HepG2 (cell line): Measurements from ENCODE around the gene MTHFD1L. TPM values are rescaled to one million over a fixed set of nuclear protein-coding genes. Genes with fewer than 3 reads are reported as not detected.

ENCODE experiments used
- ATAC-seq: fragments of 200-7000 bp; cut with Tn5 transposase; 3 replicates; pipeline ENCODE4 v1.9.1; 2020; ENCODE audit warnings: mild to moderate bottlenecking, moderate library complexity
- BruUV-seq: library from RNA; stranded (reverse); fragments of 400-500 nt; replicated peaks from 2 replicates; lab custom pipeline; 2021; lab: Mats Ljungman, UMichigan
- CTCF ChIA-PET: fragments of 300-600 bp; formaldehyde crosslinking; extraction: SDS; loops from one replicate; lab custom pipeline; 2021; ENCODE audit warnings: low total read pairs, inconsistent platforms, low intra/inter-chr PET ratio; lab: Yijun Ruan, JAX
- POLR2A ChIA-PET: fragments of 350-600 bp; sonication (Branson Sonifier 250); formaldehyde crosslinking; loops from one replicate; lab custom pipeline; 2020; ENCODE audit warnings: antibody characterized with exemption, inconsistent platforms; lab: Yijun Ruan, JAX
- DNase-seq: peaks from one replicate; pipeline ENCODE4 v3.0.0-alpha.2; 2015; ENCODE audit warnings: low spot score
- FAIRE-seq: peaks from 3 replicates; lab custom pipeline; 2011; peaks lifted over from hg19 to GRCh38; lab: Jason Lieb, UNC
- H2AFZ ChIP-seq: one replicate; pipeline ENCODE4 v1.6.1; 2011; ENCODE audit warnings: low read length, inconsistent platforms
- H3K27ac ChIP-seq: fragments of 300-600 bp; 3 replicates; pipeline ENCODE4 v1.8.0; 2011; ENCODE audit warnings: mixed run types, mild to moderate bottlenecking, mixed read lengths, low read length, inconsistent platforms; ENCODE audit not compliant: insufficient read depth; ENCODE audit errors: extremely low read length
- H3K27me3 ChIP-seq, 2 experiments: fragments of 200-600 bp in 1 of 2; 2 replicates in 1 of 2; 3 replicates in 1 of 2; pipeline versions ENCODE4 v1.6.0 to v1.8.0; 2011; ENCODE audit warnings: low read length in 2 of 2, mild to moderate bottlenecking in 2 of 2, moderate library complexity in 2 of 2, inconsistent platforms in 1 of 2; ENCODE audit not compliant: insufficient read depth in 2 of 2, control insufficient read depth in 1 of 2
- H3K36me3 ChIP-seq, 2 experiments: fragments of 200-600 bp in 1 of 2; replicated peaks in 1 of 2; 2 replicates in 1 of 2; 3 replicates in 1 of 2; pipeline versions ENCODE4 v1.5.1 to v1.8.0; 2011; ENCODE audit warnings: low read length in 2 of 2, inconsistent platforms in 1 of 2; ENCODE audit not compliant: insufficient read depth in 2 of 2, control insufficient read depth in 1 of 2
- H3K4me1 ChIP-seq: 2 replicates; pipeline ENCODE4 v1.5.1; 2012; ENCODE audit warnings: low read length, inconsistent platforms; ENCODE audit not compliant: insufficient read depth
- H3K4me2 ChIP-seq: 2 replicates; pipeline ENCODE4 v1.6.0; 2011; ENCODE audit warnings: low read depth, low read length, inconsistent platforms
- H3K4me3 ChIP-seq, 3 experiments: fragments of 200-600 bp in 1 of 3; sonication (generic), shearing (Covaris generic) in 1 of 3; replicated peaks in 1 of 3; 2 replicates each; pipeline ENCODE4 v1.5.1; 2011 to 2016; ENCODE audit warnings: low read length in 3 of 3, inconsistent platforms in 2 of 3, low read depth in 2 of 3, mild to moderate bottlenecking in 2 of 3, control low read depth in 1 of 3, mixed read lengths in 1 of 3; ENCODE audit not compliant: insufficient read depth in 1 of 3
- H3K79me2 ChIP-seq: one replicate; pipeline ENCODE4 v1.6.1; 2011; ENCODE audit warnings: low read length, inconsistent platforms; ENCODE audit not compliant: insufficient read depth
- H3K9ac ChIP-seq: 2 replicates; pipeline ENCODE4 v1.6.0; 2011; ENCODE audit warnings: mild to moderate bottlenecking, low read depth, low read length, inconsistent platforms; ENCODE audit not compliant: insufficient read depth
- H3K9me3 ChIP-seq: 2 replicates; pipeline ENCODE4 v1.5.1; 2012; ENCODE audit warnings: mild to moderate bottlenecking, low read length
- H4K20me1 ChIP-seq: 2 replicates; pipeline ENCODE4 v1.6.0; 2011; ENCODE audit warnings: inconsistent platforms, mild to moderate bottlenecking, low read length, moderate library complexity; ENCODE audit not compliant: insufficient read depth
- FOXP1 ChIP-seq, 2 experiments: fragments of 450-650 bp in 1 of 2; IDR thresholded peaks; 2 replicates each; pipeline ENCODE4 v1.6.1; 2017 to 2018; ENCODE audit warnings: antibody characterized with exemption in 1 of 2
- KDM2A ChIP-seq: sonication (generic); formaldehyde crosslinking; IDR thresholded peaks from 2 replicates; pipeline ENCODE4 v1.4.0; 2020; ENCODE audit warnings: low read depth, missing genetic modification reagents, borderline replicate concordance
- RELA ChIP-seq: sonication (generic); formaldehyde crosslinking; IDR thresholded peaks from 2 replicates; pipeline ENCODE4 v1.4.0; 2020; ENCODE audit warnings: missing genetic modification reagents
- XRCC5 ChIP-seq: fragments of 200-400 bp; formaldehyde crosslinking; optimal IDR thresholded peaks from 2 replicates; pipeline ENCODE3; 2017; ENCODE audit warnings: mild to moderate bottlenecking, low read length
- ZFY ChIP-seq: sonication (generic); formaldehyde crosslinking; IDR thresholded peaks from 2 replicates; pipeline ENCODE4 v1.4.0; 2020; ENCODE audit warnings: missing genetic modification reagents
- ZNF331 ChIP-seq: sonication (generic); formaldehyde crosslinking; IDR thresholded peaks from 2 replicates; pipeline ENCODE4 v1.4.0; 2020; ENCODE audit warnings: missing genetic modification reagents
- ZNF670 ChIP-seq: sonication (generic); formaldehyde crosslinking; IDR thresholded peaks from 2 replicates; pipeline ENCODE4 v1.8.0; 2022; ENCODE audit warnings: mild to moderate bottlenecking, missing genetic modification reagents, borderline replicate concordance
- ZNF678 ChIP-seq: sonication (generic); formaldehyde crosslinking; IDR thresholded peaks from 2 replicates; pipeline ENCODE4 v1.4.0; 2020; ENCODE audit warnings: mild to moderate bottlenecking, missing genetic modification reagents
- ZNF768 ChIP-seq: sonication (generic); formaldehyde crosslinking; IDR thresholded peaks from 2 replicates; pipeline ENCODE4 v1.4.0; 2020; ENCODE audit warnings: missing genetic modification reagents
- WGBS: methylation state at CpG from one replicate; pipeline ENCODE4 v1.1.6; 2017; ENCODE audit warnings: low lambda C conversion rate; 5-methylcytosine and 5-hydroxymethylcytosine counted together
- in situ Hi-C: cut with HindIII; loops from 2 replicates; pipeline ENCODE4 v1.10.0; 2017; ENCODE audit warnings: low pct_unique_long_range_greater_than_20kb; ENCODE audit not compliant: extremely low pct_ligation_motif_present
- intact Hi-C: fragments of 100-400 bp; cut with micrococcal nuclease; formaldehyde crosslinking; loops from one replicate; pipeline ENCODE4 v1.10.0; 2022; ENCODE audit not compliant: unreplicated experiment
- polyA plus RNA-seq, 8 experiments: library from polyadenylated mRNA; depleted of rRNA in 3 of 8; stranded (reverse) in 7 of 8; unstranded in 1 of 8; fragments of >200 nt; fragmentation: Illumina TruSeq in 4 of 8; extraction: Trizol in 4 of 8; gene quantifications; 2 replicates each; pipeline versions ENCODE4 v1.2.1 to v1.2.3, GENCODE V29; 2011 to 2016; ENCODE audit warnings: low read depth in 4 of 8, missing spikeins in 1 of 8, mixed read lengths in 1 of 8; ENCODE audit not compliant: insufficient read depth in 1 of 8
- total RNA-seq, 5 experiments: library from RNA; depleted of rRNA; stranded (reverse); fragments of >200 nt; fragmentation: Illumina TruSeq; extraction: Trizol; gene quantifications; 2 replicates each; pipeline ENCODE4 v1.2.3, GENCODE V29; 2016; ENCODE audit warnings: low read depth in 1 of 5
- TF ChIP-seq, protein P1 (sequence below): sonication (generic); formaldehyde crosslinking; IDR thresholded peaks from 2 replicates; pipeline ENCODE4 v1.5.0; 2020; ENCODE audit warnings: mild to moderate bottlenecking, missing genetic modification reagents, moderate library complexity

MTHFD1L gene
- total and polyA plus RNA-seq, 2 of the 13 experiments (the other 11 are each of a cell fraction or from before 2014, with no cell fraction given) = 24.0 to 39.6 TPM

DNA sequence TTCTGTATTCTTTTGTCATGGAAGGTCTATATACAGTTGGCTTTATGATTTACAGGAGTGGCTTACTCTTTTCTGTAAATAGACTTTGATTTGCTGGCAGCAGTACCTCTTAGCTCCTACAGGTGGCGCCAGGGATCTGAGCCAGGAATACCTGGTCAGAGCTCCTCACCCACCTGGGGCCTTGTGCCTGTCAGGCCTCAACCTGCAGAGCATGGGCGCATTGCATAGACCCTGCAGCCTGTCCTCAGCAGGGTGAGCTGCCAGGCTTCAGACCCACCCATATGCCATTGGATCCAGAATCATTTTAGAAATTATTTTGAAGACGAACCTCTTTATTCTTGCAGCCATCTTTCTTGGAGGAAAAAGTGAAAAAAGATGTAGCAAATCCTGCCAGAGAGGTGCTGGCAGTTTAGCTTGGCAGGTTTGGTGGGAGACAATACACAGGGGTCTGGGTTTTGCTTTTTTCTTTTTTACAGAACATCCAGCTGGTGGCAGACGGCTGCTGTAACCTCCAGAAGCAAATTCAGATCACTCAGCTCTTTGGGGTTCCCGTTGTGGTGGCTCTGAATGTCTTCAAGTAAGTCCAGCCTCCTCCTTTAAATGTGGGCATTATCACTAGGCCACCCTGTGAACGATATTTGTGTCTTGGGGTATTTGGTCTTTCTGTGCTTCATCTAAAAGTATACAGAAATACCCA, 149.1 kb downstream of the MTHFD1L start (continued):
- TF ChIP-seq ZNF768 (0 out of 2 replicates have a peak, but pooled peaks have one; percentile 28), ZNF331 (peak; percentile 71; the same call in 1 of the 2 replicates)
- TF ChIP-seq, protein P1, sequence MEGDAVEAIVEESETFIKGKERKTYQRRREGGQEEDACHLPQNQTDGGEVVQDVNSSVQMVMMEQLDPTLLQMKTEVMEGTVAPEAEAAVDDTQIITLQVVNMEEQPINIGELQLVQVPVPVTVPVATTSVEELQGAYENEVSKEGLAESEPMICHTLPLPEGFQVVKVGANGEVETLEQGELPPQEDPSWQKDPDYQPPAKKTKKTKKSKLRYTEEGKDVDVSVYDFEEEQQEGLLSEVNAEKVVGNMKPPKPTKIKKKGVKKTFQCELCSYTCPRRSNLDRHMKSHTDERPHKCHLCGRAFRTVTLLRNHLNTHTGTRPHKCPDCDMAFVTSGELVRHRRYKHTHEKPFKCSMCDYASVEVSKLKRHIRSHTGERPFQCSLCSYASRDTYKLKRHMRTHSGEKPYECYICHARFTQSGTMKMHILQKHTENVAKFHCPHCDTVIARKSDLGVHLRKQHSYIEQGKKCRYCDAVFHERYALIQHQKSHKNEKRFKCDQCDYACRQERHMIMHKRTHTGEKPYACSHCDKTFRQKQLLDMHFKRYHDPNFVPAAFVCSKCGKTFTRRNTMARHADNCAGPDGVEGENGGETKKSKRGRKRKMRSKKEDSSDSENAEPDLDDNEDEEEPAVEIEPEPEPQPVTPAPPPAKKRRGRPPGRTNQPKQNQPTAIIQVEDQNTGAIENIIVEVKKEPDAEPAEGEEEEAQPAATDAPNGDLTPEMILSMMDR (CRISPR knock-in tag) = peak; percentile 98

DNA sequence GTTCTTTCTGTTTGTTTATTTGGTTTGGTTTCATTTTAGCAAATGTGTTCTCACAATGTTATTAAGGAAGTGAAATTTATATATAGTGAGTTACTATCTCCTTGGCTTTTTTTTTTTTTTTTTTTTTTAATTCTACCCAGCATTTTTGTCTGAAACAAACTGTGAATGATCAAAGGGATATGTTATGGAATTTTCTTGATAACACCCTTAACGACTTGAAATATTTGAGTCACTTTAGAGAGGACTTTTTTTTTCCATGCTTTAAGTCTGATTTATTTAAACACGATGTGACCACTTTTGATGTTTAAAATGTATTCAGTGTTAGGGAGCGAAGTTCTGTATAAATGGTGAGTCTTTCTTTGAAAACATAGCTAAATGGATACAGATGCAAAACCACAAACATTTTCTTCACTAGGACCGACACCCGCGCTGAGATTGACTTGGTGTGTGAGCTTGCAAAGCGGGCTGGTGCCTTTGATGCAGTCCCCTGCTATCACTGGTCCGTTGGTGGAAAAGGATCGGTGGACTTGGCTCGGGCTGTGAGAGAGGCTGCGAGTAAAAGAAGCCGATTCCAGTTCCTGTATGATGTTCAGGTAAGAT, 149.7 kb downstream of the MTHFD1L start:
- 88% methylated on average over 12 of the region's 12 CpGs for WGBS
- no peaks in the 10 kb centered on the region for H3K9me3 ChIP-seq
- BruUV-seq = no TSS peak
- intact Hi-C loops = loop anchor here (10.0 kb wide), 2 partner anchors 50 to 120 kb away; no protein-coding TSS in a partner anchor
- peaks cover 27% of the 10 kb centered on the region for H3K4me1 ChIP-seq
- no peak overlapping the region for H3K27ac ChIP-seq
- H3K27me3 ChIP-seq = no peaks in the 10 kb centered on the region
- ChIA-PET CTCF (interaction anchor here (0.9 to 2.7 kb wide), 3 partner anchors 73 to 320 kb away, joined by 4 to 67 read pairs (median 14); no protein-coding TSS in a partner anchor), POLR2A (interaction anchor here (0.6 to 1.3 kb wide), 3 partner anchors 45 to 310 kb away, joined by 3 to 17 read pairs (median 4); no protein-coding TSS in a partner anchor)
- H3K36me3 ChIP-seq = peaks cover 26 to 62% of the 10 kb centered on the region in 2 experiments
- ATAC-seq (no peak), DNase-seq (no peak), FAIRE-seq (no peak)
- H3K4me3 ChIP-seq = no peak overlapping the region
- H3K79me2 ChIP-seq = no peaks in the 10 kb centered on the region
- H3K4me2 ChIP-seq = no peak overlapping the region
- in situ Hi-C loops = no loop called here
- H3K9ac ChIP-seq = no peak overlapping the region
- H4K20me1 ChIP-seq = no peaks in the 10 kb centered on the region
- no peak overlapping the region for H2AFZ ChIP-seq
- no peak for TF ChIP-seq RELA
- TF ChIP-seq ZNF678 = no peak
- no peak for TF ChIP-seq KDM2A (CRISPR knock-in tag)
- TF ChIP-seq ZFY (CRISPR knock-in tag) = no peak
- no peak for TF ChIP-seq FOXP1 (IDR thresholded peaks at IDR 0.05)
- no peak for TF ChIP-seq FOXP1 (CRISPR knock-in tag; IDR thresholded peaks at IDR 0.05)
- no peak for TF ChIP-seq ZNF670 (CRISPR knock-in tag)
- TF ChIP-seq XRCC5 = no peak
- TF ChIP-seq, all 625 proteins: peak for 0
